Endothelial cell of umbilical vein (primary cell): ENCODE results near the gene MTF1.

ENCODE experiments used
- EZH2 ChIP-seq: IDR thresholded peaks from 2 replicates; pipeline ENCODE4 v1.6.1; 2012; ENCODE audit warnings: borderline replicate concordance, low read depth, mild to moderate bottlenecking, moderate library complexity, low read length, inconsistent platforms; ENCODE audit not compliant: severe bottlenecking
- GATA2 ChIP-seq: IDR thresholded peaks from 2 replicates; pipeline ENCODE4 v1.7.0; 2011; ENCODE audit warnings: low read depth, mild to moderate bottlenecking, moderate library complexity, mixed read lengths, low read length; ENCODE audit not compliant: insufficient read length, insufficient read depth
- MYC ChIP-seq: IDR thresholded peaks from one replicate; pipeline ENCODE4 v1.6.1; 2011; ENCODE audit warnings: mild to moderate bottlenecking, low read depth, low read length
- POLR2A ChIP-seq: IDR thresholded peaks from 2 replicates; pipeline ENCODE4 v1.6.1; 2012; ENCODE audit warnings: low read depth, mild to moderate bottlenecking, control low read depth, low read length
- POLR2AphosphoS5 ChIP-seq: IDR thresholded peaks from 2 replicates; pipeline ENCODE4 v1.6.1; 2012; ENCODE audit warnings: low read depth, mild to moderate bottlenecking, control low read depth, low read length, moderate library complexity; ENCODE audit not compliant: insufficient read depth
- TF ChIP-seq, protein P1 (sequence below), 2 donors: IDR thresholded peaks; 1 replicate in 1 of 2; 2 replicates in 1 of 2; pipeline ENCODE4 v1.5.1; 2011; ENCODE audit warnings: low read length in 2 of 2, mild to moderate bottlenecking in 2 of 2, moderate library complexity in 2 of 2, control low read depth in 1 of 2, inconsistent platforms in 1 of 2, low read depth in 1 of 2; ENCODE audit not compliant: insufficient read depth in 1 of 2; ENCODE audit errors: extremely low read depth in 1 of 2
- TF ChIP-seq, protein P2 (sequence below): IDR thresholded peaks from 2 replicates; pipeline ENCODE4 v1.6.1; 2011; ENCODE audit not compliant: insufficient read depth, insufficient read length

DNA sequence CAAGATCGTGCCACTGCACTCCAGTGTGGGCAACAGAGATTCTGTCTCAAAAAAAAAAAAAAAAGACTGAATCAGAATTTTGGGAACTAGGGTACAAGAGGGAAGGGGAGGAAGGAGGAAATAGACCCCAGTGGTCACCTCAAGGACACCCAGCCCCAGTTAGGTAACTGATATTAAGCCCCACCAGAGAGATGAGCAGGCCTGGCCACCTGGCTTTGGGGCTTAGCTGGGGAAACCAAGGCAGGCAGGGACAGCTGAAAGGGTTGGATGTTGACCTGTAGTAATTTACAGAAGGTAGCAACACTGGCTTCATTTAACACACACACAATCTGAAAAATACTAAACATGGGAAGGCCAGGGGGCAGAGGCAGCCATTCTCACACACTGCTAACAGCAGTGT is 57.0 kb downstream of the MTF1 start:
- TF ChIP-seq EZH2, result no peak
- TF ChIP-seq, protein P1, sequence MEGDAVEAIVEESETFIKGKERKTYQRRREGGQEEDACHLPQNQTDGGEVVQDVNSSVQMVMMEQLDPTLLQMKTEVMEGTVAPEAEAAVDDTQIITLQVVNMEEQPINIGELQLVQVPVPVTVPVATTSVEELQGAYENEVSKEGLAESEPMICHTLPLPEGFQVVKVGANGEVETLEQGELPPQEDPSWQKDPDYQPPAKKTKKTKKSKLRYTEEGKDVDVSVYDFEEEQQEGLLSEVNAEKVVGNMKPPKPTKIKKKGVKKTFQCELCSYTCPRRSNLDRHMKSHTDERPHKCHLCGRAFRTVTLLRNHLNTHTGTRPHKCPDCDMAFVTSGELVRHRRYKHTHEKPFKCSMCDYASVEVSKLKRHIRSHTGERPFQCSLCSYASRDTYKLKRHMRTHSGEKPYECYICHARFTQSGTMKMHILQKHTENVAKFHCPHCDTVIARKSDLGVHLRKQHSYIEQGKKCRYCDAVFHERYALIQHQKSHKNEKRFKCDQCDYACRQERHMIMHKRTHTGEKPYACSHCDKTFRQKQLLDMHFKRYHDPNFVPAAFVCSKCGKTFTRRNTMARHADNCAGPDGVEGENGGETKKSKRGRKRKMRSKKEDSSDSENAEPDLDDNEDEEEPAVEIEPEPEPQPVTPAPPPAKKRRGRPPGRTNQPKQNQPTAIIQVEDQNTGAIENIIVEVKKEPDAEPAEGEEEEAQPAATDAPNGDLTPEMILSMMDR (IDR thresholded peaks at IDR 0.05; ENCODE audit: extremely low read depth in 1 of 2, insufficient read depth in 1 of 2, low read depth in 1 of 2, low read length in 2 of 2), result no peak
- TF ChIP-seq POLR2AphosphoS5, result no peak
- TF ChIP-seq, protein P2, sequence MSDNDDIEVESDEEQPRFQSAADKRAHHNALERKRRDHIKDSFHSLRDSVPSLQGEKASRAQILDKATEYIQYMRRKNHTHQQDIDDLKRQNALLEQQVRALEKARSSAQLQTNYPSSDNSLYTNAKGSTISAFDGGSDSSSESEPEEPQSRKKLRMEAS, result no peak
- no peak for TF ChIP-seq GATA2
- TF ChIP-seq POLR2A, result no peak
- no peak for TF ChIP-seq MYC
